GM12864 (cell line): ENCODE measurements around the gene EML6.

ENCODE experiments used
- DNase-seq: peaks from one replicate; pipeline ENCODE4 v3.0.0-alpha.2; 2011; ENCODE audit warnings: low read depth
- H3K4me3 ChIP-seq: 2 replicates; pipeline ENCODE4 v1.5.1; 2011; ENCODE audit warnings: mild to moderate bottlenecking, low read depth, low read length, control low read depth
- TF ChIP-seq, protein P1 (sequence below): IDR thresholded peaks from 2 replicates; pipeline ENCODE4 v1.5.1; 2011; ENCODE audit warnings: low read depth, mild to moderate bottlenecking, moderate library complexity, low read length, control low read depth, inconsistent platforms; ENCODE audit errors: missing control alignments

EML6 gene

DNA sequence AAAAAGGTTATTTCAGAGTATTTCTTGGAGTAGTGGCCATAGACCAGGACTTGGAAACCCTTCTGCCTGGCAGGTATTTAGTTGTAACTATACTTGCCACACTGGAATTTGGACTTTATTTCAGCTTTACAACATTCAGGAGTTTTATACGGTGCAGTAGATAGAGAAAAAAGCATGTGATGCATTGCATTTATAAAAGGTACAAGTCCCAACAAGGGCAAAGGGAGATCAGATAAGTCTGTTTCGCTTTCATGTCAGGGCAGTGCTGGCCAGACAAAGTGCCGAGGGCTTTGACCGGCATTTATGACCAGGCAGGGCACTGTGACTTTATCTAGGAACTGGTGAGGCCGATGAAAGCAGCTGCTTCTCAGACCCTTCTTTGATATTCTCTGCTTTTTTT, 181.4 kb downstream of the EML6 start:
- DNase-seq, result no peak
- TF ChIP-seq, protein P1, sequence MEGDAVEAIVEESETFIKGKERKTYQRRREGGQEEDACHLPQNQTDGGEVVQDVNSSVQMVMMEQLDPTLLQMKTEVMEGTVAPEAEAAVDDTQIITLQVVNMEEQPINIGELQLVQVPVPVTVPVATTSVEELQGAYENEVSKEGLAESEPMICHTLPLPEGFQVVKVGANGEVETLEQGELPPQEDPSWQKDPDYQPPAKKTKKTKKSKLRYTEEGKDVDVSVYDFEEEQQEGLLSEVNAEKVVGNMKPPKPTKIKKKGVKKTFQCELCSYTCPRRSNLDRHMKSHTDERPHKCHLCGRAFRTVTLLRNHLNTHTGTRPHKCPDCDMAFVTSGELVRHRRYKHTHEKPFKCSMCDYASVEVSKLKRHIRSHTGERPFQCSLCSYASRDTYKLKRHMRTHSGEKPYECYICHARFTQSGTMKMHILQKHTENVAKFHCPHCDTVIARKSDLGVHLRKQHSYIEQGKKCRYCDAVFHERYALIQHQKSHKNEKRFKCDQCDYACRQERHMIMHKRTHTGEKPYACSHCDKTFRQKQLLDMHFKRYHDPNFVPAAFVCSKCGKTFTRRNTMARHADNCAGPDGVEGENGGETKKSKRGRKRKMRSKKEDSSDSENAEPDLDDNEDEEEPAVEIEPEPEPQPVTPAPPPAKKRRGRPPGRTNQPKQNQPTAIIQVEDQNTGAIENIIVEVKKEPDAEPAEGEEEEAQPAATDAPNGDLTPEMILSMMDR, result no peak
- H3K4me3 ChIP-seq, result no peak overlapping the region

DNA sequence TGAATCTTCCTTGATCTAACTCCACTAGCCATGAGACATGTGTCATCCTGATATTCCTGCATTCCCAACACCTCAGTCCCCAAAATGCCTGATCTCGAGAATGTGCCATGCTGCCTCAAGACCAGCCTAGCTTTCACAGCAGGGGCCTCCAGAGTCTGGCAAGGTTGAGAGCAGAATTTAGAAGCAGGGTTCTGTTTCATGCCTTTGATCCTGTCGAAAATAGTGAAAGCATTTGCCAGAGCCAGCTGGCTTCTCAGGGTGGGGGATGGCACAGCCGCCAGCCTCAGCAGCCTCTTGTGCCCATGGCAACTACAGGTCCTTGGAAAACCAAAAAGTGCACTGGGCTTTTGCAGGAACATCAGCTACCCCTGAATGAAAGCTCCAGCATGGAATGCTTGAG, 183.3 kb downstream of the EML6 start:
- no peak for DNase-seq
- H3K4me3 ChIP-seq, result no peak overlapping the region
- TF ChIP-seq, protein P1, result no peak

DNA sequence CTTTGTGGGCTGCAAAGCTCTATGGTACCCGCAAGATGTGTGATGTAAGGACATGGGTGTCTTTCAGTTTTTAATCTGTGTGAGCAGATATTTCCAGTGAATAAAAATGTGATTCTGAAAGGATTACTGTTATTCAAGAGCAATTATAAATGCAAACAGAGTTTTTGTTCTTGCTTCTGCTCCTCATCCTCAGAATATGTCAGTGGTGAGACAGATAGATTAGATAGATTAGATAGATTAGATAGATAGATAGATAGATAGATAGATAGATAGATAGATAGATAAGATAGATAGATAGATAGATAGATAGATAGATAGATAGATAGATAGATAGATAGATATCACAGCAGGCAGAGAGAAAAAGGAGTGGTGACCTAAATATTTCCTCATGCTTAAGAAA, 184.2 kb downstream of the EML6 start:
- TF ChIP-seq, protein P1, result no peak
- DNase-seq, result no peak
- H3K4me3 ChIP-seq, result no peak overlapping the region

DNA sequence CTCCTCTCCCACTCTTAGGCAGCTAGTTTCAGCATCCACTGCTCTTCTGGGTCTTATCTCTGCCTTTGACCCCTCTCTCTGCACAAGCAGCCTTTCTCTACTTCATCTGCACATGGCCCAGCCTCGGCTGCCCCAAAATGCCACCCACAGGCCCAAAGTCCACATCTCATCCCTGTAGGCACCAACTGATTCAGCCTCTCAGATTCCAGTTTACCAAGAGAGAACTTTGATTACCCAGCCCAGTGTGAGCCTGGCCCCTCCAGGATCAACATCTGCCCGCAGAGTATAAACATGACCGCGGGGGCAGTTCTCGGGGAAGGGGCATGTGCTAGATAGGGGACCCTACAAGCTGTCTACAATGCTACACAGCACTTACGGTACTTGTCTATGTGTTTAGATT, 185.1 kb downstream of the EML6 start:
- TF ChIP-seq, protein P1, result no peak
- no peak for DNase-seq
- no peak overlapping the region for H3K4me3 ChIP-seq

DNA sequence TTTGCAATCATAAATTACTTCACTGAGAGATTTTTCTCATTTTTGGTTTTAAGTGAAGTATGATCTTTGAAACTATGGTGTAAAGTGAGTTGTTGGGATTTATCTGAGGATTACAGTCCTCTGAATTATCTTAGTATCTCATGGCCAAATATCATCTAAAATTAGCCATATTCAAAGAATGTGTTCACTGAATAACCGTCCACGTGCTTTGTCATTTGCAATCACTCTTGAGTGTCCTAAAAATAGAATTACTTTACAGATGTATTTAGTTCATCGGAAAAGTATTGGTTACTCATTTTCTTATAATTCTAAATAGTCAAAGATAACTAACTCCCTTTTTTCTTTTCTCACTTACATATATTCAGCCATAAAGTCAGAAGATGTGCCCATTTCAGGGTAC, 185.5 kb downstream of the EML6 start:
- no peak overlapping the region for H3K4me3 ChIP-seq
- TF ChIP-seq, protein P1, result no peak
- DNase-seq, result no peak

DNA sequence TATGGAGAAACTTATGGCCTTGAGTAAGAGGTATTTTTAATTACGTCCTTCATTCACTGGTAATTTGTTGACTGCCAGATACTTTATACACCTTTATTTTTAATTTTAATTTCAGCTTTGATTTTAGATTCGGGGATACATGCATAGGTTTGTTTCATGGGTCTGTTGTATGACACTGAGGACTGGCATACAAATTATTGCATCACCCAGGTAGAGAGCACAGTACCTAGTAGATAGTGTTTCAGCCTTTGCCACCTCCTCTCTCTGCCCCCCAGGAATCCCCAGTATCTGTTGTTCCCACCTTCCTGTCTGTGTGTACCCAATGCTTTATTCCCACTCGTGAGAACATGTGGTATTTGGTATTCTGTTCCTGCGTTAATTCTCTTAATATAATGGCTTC, 188.8 kb downstream of the EML6 start:
- no peak for DNase-seq
- TF ChIP-seq, protein P1, result no peak
- no peak overlapping the region for H3K4me3 ChIP-seq

DNA sequence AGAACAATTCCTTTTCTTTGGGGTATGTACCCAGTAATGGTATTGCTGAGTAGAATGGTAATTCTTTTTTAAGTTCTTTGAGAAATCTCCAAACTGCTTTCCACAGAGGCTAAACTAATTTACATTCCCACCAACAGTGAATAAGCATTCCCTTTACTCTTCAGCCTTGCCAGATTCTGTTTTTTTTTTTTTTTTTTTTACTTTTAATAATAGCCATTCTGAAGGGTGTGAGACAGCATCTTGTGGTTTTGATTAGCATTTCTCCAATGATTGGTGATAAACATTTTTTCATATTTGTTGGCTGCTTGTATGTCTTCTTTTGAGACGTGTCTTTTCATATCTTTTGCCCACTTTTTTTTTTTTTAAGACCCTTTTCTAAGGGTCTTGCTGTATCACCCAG, 189.4 kb downstream of the EML6 start:
- TF ChIP-seq, protein P1, result no peak
- H3K4me3 ChIP-seq, result no peak overlapping the region
- no peak for DNase-seq
